Measurements from ENCODE around the gene GDF10. TPM values are rescaled to one million over a fixed set of nuclear protein-coding genes. Genes with fewer than 3 reads are reported as not detected.

Gene GDF10
- total and polyA plus RNA-seq, 2 donors (not counting 1 experiment from before 2014, with no cell fraction given) = not detected

DNA sequence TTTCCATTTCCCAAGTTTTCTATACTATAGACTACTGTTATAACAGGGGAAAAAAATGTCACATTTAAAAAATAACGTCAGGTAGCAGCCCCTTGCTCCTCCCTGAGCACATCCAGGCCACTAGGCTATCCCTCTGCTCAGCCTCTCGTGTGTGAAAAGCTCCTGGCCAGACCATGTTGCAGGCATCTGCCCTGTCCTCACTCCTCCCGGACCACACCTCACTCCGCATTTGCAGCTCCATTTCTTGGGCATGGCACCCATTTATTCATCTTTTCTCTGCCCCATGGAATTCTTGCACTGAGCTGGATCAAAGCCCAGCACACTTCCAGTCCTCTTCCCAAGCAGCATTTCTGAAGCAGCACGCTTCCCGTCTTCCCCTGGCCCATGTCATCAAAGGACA lies 20.8 kb downstream of the GDF10 start:
- peaks cover 8% of the 10 kb centered on the region for H3K27me3 Mint-ChIP-seq
- no peak overlapping the region for H3K27ac Mint-ChIP-seq
- Histone ChIP-seq H3K4me1 (ENCODE audit: control insufficient read depth in 2 of 2, insufficient read depth in 2 of 2, low read length in 2 of 2) (no peaks in the 10 kb centered on the region), H3K27me3 (replicated peaks in 1 of 4; ENCODE audit: control extremely low read depth in 1 of 4, control insufficient read depth in 3 of 4, insufficient read depth in 4 of 4, low read length in 3 of 4) (no peaks in the 10 kb centered on the region), H4K20me1 (ENCODE audit: control insufficient read depth, insufficient read depth, low read length, poor library complexity, severe bottlenecking) (no peaks in the 10 kb centered on the region), H3K27ac (ENCODE audit: low read length in 2 of 2) (no peak overlapping the region), H3K36me3 (replicated peaks in 1 of 2; ENCODE audit: control extremely low read depth in 1 of 2, control insufficient read depth in 1 of 2, extremely low read depth in 1 of 2, insufficient read depth in 2 of 2, low read length in 1 of 2) (no peaks in the 10 kb centered on the region), H3K9ac (ENCODE audit: low read length) (no peak overlapping the region), H2AFZ (ENCODE audit: insufficient read depth, low read depth, low read length, poor library complexity, severe bottlenecking) (no peak overlapping the region), H3K79me2 (ENCODE audit: control insufficient read depth, insufficient read depth, low read length) (no peaks in the 10 kb centered on the region), H3K4me3 (ENCODE audit: control extremely low read depth in 1 of 5, extremely low read depth in 1 of 5, insufficient read depth in 1 of 5, low read depth in 2 of 5, low read length in 4 of 5) (no peak overlapping the region), H3K4me2 (replicated peaks; ENCODE audit: low read depth, low read length, poor library complexity, severe bottlenecking) (no peak overlapping the region), H3K9me3 (ENCODE audit: control extremely low read depth in 1 of 3, control insufficient read depth in 2 of 3, insufficient read depth in 1 of 3, low read length in 2 of 3) (no peaks in the 10 kb centered on the region)
- intact Hi-C loops (cut with micrococcal nuclease) = no loop called here
- WGBS (ENCODE audit: insufficient coverage) = 81% methylated on average over 6 of the region's 6 CpGs
- ChIA-PET CTCF (no interaction called here), POLR2A (no interaction called here)
- no peak overlapping the region for H3K4me3 Mint-ChIP-seq
- TF ChIP-seq, protein P1, sequence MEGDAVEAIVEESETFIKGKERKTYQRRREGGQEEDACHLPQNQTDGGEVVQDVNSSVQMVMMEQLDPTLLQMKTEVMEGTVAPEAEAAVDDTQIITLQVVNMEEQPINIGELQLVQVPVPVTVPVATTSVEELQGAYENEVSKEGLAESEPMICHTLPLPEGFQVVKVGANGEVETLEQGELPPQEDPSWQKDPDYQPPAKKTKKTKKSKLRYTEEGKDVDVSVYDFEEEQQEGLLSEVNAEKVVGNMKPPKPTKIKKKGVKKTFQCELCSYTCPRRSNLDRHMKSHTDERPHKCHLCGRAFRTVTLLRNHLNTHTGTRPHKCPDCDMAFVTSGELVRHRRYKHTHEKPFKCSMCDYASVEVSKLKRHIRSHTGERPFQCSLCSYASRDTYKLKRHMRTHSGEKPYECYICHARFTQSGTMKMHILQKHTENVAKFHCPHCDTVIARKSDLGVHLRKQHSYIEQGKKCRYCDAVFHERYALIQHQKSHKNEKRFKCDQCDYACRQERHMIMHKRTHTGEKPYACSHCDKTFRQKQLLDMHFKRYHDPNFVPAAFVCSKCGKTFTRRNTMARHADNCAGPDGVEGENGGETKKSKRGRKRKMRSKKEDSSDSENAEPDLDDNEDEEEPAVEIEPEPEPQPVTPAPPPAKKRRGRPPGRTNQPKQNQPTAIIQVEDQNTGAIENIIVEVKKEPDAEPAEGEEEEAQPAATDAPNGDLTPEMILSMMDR (IDR thresholded peaks at IDR 0.05) = no peak
- no peak for TF ChIP-seq EZH2 (IDR thresholded peaks at IDR 0.05; ENCODE audit: borderline replicate concordance, insufficient read depth, low read depth, low read length, poor library complexity, severe bottlenecking)
- no peaks in the 10 kb centered on the region for H3K9me3 Mint-ChIP-seq (ENCODE audit: insufficient read depth)
- DNase-seq (no peak), ATAC-seq (ENCODE audit: low read depth) (no peak)
- no peaks in the 10 kb centered on the region for H3K4me1 Mint-ChIP-seq

DNA sequence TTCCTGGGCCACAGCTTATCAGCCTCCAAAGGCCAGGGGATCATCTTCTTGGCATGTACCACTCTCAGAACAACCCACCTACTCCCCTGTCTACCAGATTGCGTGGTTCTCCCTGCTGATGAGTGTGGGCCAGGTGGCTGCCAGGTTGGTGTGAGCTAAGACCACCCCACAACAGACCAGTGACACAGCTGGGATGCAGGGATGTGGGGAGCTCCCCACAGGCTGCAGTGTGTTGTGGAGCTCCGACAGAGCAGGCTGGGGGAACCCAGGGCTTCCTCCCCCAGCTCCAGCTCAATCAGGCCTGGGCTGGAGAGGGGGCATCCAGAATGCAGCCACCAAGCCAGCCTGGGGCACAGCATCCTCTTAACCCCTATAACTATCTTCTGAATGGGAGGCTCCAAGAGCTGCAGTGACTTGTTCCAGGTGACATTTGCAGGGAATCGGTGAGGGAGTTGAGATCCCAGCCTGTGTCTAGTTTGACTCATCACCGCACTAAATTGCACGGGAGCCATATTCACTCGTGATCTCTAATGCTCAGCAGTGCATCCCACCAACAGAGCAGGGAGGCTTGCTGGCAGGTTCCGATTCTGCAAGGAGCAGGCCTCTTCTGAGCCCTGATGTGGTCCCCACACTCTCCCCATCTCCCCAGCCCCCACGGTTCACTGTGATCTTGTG lies 21.7 kb downstream of the GDF10 start:
- Histone ChIP-seq H3K27me3 (replicated peaks in 1 of 4; ENCODE audit: control extremely low read depth in 1 of 4, control insufficient read depth in 3 of 4, insufficient read depth in 4 of 4, low read length in 3 of 4) (no peaks in the 10 kb centered on the region), H3K27ac (ENCODE audit: low read length in 2 of 2) (no peak overlapping the region), H3K9ac (ENCODE audit: low read length) (no peak overlapping the region), H3K79me2 (ENCODE audit: control insufficient read depth, insufficient read depth, low read length) (no peaks in the 10 kb centered on the region), H2AFZ (ENCODE audit: insufficient read depth, low read depth, low read length, poor library complexity, severe bottlenecking) (no peak overlapping the region), H3K4me2 (replicated peaks; ENCODE audit: low read depth, low read length, poor library complexity, severe bottlenecking) (no peak overlapping the region), H3K9me3 (ENCODE audit: control extremely low read depth in 1 of 3, control insufficient read depth in 2 of 3, insufficient read depth in 1 of 3, low read length in 2 of 3) (no peaks in the 10 kb centered on the region), H3K4me1 (ENCODE audit: control insufficient read depth in 2 of 2, insufficient read depth in 2 of 2, low read length in 2 of 2) (no peaks in the 10 kb centered on the region), H3K36me3 (replicated peaks in 1 of 2; ENCODE audit: control extremely low read depth in 1 of 2, control insufficient read depth in 1 of 2, extremely low read depth in 1 of 2, insufficient read depth in 2 of 2, low read length in 1 of 2) (no peaks in the 10 kb centered on the region), H3K4me3 (ENCODE audit: control extremely low read depth in 1 of 5, extremely low read depth in 1 of 5, insufficient read depth in 1 of 5, low read depth in 2 of 5, low read length in 4 of 5) (no peak overlapping the region), H4K20me1 (ENCODE audit: control insufficient read depth, insufficient read depth, low read length, poor library complexity, severe bottlenecking) (no peaks in the 10 kb centered on the region)
- TF ChIP-seq EZH2 (IDR thresholded peaks at IDR 0.05; ENCODE audit: borderline replicate concordance, insufficient read depth, low read depth, low read length, poor library complexity, severe bottlenecking) = no peak
- TF ChIP-seq, protein P1 (IDR thresholded peaks at IDR 0.05) = no peak
- H3K27me3 Mint-ChIP-seq = peaks cover 8% of the 10 kb centered on the region
- no peak for ATAC-seq (ENCODE audit: low read depth)
- WGBS (ENCODE audit: insufficient coverage) = 91% methylated on average over 6 of the region's 8 CpGs
- CTCF ChIA-PET = no interaction called here
- H3K4me3 Mint-ChIP-seq = no peak overlapping the region
- no peak for DNase-seq
- H3K9me3 Mint-ChIP-seq (ENCODE audit: insufficient read depth) = no peaks in the 10 kb centered on the region
- POLR2A ChIA-PET = no interaction called here
- H3K4me1 Mint-ChIP-seq = no peaks in the 10 kb centered on the region
- H3K27ac Mint-ChIP-seq = no peak overlapping the region
- intact Hi-C loops (cut with micrococcal nuclease) = no loop called here
